GM10248 (cell line): ENCODE results near the gene MEX3A.

Experiments
- CTCF ChIA-PET: fragments of 300-600 bp; sonication (Branson Sonifier 250); formaldehyde crosslinking; extraction: SDS; loops from one replicate; lab custom pipeline; 2021; ENCODE audit warnings: antibody characterized with exemption; lab: Yijun Ruan, JAX
- POLR2A ChIA-PET: fragments of 350-650 bp; sonication (Branson Sonifier 250); formaldehyde crosslinking; extraction: SDS; loops from one replicate; lab custom pipeline; 2020; ENCODE audit warnings: antibody characterized with exemption; lab: Yijun Ruan, JAX
- DNase-seq: peaks from one replicate; pipeline ENCODE4 v3.0.0; 2012; ENCODE audit errors: extremely low spot score
- TF ChIP-seq, protein P1 (sequence below): IDR thresholded peaks from 2 replicates; pipeline ENCODE4 v1.5.1; 2012; ENCODE audit warnings: mild to moderate bottlenecking, low read depth; ENCODE audit errors: extremely low read depth, missing control alignments, control extremely low read depth

MEX3A gene

GRCh38 chr1:156080863-156081179 lies 1.4 kb downstream of the MEX3A start:
- CTCF ChIA-PET, result interaction anchor here (1.3 to 2.0 kb wide), 2 partner anchors 15 to 113 kb away, joined by 3 to 10 read pairs; partner anchors contain the start of gene SLC25A44

DNA sequence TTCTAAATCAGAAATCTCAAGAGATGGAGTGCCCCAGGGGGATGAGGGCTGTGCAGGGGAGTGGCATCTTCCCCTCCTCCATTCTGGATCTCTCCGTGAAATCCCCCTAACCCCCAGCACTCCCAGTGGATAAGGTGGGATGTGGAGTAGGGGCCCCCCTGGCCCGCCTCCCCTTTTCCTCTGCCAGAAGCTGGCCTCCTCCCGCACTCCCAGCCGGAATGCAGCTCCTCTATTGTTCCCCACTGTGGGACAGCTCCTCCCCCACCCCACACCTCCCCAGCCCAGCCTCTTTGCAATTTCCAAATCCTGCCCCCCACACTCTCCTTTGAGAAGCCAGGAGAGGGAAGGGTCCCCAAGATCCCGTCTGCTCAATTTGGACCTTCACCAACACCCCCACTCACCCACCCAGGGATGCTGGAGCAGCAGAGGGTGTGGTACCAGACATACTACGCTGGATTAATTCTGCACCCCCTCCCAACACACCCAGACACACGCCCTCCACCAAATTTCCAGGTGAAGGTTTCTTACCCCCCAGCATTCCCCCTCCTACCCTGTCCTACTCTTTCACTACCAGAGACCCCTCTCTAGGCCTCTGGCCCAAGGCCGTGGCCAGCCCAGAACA lies 1.9 kb downstream of the MEX3A start:
- TF ChIP-seq, protein P1, sequence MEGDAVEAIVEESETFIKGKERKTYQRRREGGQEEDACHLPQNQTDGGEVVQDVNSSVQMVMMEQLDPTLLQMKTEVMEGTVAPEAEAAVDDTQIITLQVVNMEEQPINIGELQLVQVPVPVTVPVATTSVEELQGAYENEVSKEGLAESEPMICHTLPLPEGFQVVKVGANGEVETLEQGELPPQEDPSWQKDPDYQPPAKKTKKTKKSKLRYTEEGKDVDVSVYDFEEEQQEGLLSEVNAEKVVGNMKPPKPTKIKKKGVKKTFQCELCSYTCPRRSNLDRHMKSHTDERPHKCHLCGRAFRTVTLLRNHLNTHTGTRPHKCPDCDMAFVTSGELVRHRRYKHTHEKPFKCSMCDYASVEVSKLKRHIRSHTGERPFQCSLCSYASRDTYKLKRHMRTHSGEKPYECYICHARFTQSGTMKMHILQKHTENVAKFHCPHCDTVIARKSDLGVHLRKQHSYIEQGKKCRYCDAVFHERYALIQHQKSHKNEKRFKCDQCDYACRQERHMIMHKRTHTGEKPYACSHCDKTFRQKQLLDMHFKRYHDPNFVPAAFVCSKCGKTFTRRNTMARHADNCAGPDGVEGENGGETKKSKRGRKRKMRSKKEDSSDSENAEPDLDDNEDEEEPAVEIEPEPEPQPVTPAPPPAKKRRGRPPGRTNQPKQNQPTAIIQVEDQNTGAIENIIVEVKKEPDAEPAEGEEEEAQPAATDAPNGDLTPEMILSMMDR, result no peak
- ChIA-PET POLR2A (no interaction called here), CTCF (interaction anchor here (0.7 to 1.9 kb wide), 4 partner anchors 14 to 203 kb away, joined by 3 to 4 read pairs (median 3); partner anchors contain the start of genes LAMTOR2, SLC25A44, SMG5 and UBQLN4)
- no peak for DNase-seq

More at GRCh38 chr1:156080863-156081179, 1.4 kb downstream of the MEX3A start:
- DNase-seq, result no peak
- TF ChIP-seq, protein P1, result no peak
- POLR2A ChIA-PET, result no interaction called here

- TF ChIP-seq, protein P1, result no peak
- DNase-seq, result no peak
- ChIA-PET POLR2A (no interaction called here), CTCF (interaction anchor here (0.7 to 1.9 kb wide), 4 partner anchors 13 to 203 kb away, joined by 3 to 4 read pairs (median 3); partner anchors contain the start of genes LAMTOR2, SLC25A44, SMG5 and UBQLN4)
Measured at GRCh38 chr1:156079762-156080161, 2.5 kb downstream of the MEX3A start.

DNA sequence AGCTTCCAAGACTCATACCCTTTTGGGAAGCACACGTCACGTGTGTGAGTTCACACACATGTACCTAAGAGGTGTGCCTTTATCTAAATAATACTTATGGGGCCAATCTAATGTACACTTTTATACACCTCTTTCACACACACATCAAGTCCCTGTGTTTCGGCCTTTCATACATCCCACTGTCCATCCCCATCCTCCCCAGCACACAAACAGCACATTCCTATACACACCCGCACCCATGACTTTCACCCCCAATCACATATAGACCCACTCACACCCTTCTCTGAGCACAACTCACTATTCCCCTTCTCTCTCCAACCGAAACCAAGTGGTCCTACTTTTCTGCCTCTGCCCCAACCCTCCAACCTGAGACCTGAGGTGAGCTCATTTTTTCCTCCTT lies 3.5 kb downstream of the MEX3A start:
- CTCF ChIA-PET, result interaction anchor here (0.9 to 2.1 kb wide), 6 partner anchors 12 to 204 kb away, joined by 3 to 10 read pairs (median 5); partner anchors contain the start of genes LAMTOR2, SMG5 and UBQLN4
- TF ChIP-seq, protein P1, result no peak
- POLR2A ChIA-PET, result interaction anchor here (0.9 kb wide), 1 partner anchor 35 kb away, joined by 3 read pairs; no protein-coding TSS in a partner anchor
- no peak for DNase-seq

DNA sequence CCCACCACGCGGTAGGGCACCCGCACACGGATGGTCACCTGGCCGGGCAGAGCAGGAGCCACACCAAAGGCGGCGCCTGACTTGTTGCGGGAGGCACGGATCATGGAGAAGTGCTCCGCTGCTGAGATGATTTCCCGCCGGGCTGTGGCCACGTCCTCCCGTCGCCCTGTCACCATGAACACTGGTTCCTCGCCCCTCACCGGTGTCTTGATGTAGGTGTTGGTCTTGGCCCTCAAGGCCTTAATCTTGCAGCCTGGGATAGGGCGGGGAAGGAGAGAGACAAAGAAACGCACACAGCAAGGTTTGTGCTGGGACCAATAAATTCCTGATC lies 4.9 kb downstream of the MEX3A start:
- POLR2A ChIA-PET, result no interaction called here
- CTCF ChIA-PET, result interaction anchor here (2.1 kb wide), 1 partner anchor 11 kb away, joined by 10 read pairs; no protein-coding TSS in a partner anchor
- TF ChIP-seq, protein P1, result no peak
- no peak for DNase-seq

DNA sequence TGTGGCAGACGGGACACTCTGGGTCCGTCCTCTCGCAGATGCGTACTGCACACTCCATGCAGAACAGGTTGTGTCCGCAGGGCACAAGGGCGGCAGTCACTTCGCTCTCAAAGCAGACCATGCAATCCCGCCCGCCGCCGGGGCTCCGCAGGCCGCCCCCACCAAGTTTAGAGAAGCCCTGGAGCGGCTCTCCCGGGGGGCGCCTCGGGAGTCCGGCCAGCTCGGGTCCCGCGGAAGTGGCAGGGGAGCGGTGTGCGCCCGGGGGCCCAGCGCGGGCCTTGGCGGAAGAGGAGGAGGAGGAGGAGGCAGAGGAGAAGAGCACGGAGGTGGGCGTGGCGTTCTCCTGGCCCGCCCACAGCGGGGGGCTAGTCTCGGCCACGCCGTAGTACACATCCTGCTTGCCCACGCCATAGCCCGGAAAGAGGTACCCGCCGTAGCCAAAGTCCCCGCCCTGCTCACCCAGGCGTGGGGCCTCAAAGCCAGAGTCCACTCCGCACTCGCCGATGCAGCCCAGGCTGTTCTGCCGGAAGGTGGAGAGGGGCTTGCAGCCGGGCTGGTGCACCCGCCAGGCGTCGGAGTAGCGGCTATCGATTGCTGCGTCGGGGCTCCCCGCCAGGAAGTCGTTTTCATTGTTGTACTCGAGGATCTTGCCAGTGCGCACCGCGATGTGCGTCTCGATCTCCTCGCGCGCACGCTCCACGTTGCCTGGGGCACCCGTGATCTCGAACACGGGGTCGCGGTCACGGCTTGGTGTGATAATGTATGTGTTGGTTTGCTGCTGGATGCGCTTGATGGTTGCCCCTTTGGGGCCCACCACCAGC lies 5.4 kb downstream of the MEX3A start:
- peak; percentile 83 for DNase-seq
- CTCF ChIA-PET, result interaction anchor here (2.1 to 2.5 kb wide), 2 partner anchors 11 to 20 kb away, joined by 12 to 23 read pairs; no protein-coding TSS in a partner anchor
- POLR2A ChIA-PET, result no interaction called here
- TF ChIP-seq, protein P1, result no peak
